Measurements from ENCODE around the gene LPP. TPM values are rescaled to one million over a fixed set of nuclear protein-coding genes. Genes with fewer than 3 reads are reported as not detected.

The LPP gene
- polyA plus RNA-seq, 1 experiment: 76.3 TPM

- no peaks in the 10 kb centered on the region for H3K9me3 ChIP-seq (ENCODE audit: control insufficient read depth, insufficient read depth, low read length)
- H3K27ac ChIP-seq (ENCODE audit: low read depth, low read length): no peak overlapping the region
- no peaks in the 10 kb centered on the region for H3K27me3 ChIP-seq (ENCODE audit: control insufficient read depth, insufficient read depth, low read length)
- DNase-seq (ENCODE audit: low read depth, low spot score): no peak
- POLR2A ChIA-PET: no interaction called here
- CTCF ChIA-PET: no interaction called here
- TF ChIP-seq, protein P1, sequence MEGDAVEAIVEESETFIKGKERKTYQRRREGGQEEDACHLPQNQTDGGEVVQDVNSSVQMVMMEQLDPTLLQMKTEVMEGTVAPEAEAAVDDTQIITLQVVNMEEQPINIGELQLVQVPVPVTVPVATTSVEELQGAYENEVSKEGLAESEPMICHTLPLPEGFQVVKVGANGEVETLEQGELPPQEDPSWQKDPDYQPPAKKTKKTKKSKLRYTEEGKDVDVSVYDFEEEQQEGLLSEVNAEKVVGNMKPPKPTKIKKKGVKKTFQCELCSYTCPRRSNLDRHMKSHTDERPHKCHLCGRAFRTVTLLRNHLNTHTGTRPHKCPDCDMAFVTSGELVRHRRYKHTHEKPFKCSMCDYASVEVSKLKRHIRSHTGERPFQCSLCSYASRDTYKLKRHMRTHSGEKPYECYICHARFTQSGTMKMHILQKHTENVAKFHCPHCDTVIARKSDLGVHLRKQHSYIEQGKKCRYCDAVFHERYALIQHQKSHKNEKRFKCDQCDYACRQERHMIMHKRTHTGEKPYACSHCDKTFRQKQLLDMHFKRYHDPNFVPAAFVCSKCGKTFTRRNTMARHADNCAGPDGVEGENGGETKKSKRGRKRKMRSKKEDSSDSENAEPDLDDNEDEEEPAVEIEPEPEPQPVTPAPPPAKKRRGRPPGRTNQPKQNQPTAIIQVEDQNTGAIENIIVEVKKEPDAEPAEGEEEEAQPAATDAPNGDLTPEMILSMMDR (IDR thresholded peaks at IDR 0.05; ENCODE audit: low read depth, low read length): no peak
- H3K4me3 ChIP-seq (ENCODE audit: low read depth, low read length): no peak overlapping the region
Observed at GRCh38 chr3:188906236-188906635, 752.3 kb downstream of the LPP start.

DNA sequence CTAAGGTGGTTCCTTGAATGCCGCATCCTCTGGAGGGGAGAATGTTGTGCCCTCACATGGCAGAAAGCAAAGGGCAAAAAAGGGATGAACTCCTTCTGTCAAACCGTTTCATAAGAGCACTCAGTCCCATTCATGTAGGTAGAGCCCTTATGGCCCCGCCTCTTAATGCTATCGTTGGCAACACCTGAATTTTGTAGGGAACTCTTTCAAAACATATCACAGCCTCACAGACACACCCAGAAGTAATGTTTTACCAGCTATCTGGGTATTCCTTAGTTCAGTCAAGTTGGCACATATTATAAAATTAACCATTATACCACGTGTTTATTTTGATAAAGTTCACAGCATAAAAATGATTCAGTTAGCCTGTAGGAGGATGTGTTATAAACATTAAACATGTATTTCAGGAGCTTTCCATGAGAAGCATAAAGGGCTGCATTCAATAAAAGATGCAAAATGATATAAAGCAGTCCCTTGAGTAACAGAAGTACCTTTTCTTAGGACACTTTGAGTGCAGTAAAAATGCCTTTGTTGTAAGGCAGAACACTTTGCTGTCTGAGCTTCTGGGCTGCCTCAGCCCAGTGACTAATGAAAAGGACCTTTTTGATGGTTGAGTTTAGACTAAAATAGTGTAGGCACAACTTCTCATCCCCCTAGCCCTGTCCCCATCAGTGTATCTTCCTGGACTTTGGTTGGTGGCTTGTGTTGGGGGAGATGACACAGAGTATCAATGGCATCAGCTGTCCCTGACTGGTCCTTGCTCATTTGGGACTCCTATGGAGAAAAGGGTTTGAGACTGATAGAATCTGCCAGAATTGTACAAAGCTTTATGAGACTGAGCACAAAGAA, 754.3 kb downstream of the LPP start:
- ChIA-PET CTCF (interaction anchor here (0.5 kb wide), 1 partner anchor 282 kb away, joined by 3 read pairs; no protein-coding TSS in a partner anchor), POLR2A (no interaction called here)

DNA sequence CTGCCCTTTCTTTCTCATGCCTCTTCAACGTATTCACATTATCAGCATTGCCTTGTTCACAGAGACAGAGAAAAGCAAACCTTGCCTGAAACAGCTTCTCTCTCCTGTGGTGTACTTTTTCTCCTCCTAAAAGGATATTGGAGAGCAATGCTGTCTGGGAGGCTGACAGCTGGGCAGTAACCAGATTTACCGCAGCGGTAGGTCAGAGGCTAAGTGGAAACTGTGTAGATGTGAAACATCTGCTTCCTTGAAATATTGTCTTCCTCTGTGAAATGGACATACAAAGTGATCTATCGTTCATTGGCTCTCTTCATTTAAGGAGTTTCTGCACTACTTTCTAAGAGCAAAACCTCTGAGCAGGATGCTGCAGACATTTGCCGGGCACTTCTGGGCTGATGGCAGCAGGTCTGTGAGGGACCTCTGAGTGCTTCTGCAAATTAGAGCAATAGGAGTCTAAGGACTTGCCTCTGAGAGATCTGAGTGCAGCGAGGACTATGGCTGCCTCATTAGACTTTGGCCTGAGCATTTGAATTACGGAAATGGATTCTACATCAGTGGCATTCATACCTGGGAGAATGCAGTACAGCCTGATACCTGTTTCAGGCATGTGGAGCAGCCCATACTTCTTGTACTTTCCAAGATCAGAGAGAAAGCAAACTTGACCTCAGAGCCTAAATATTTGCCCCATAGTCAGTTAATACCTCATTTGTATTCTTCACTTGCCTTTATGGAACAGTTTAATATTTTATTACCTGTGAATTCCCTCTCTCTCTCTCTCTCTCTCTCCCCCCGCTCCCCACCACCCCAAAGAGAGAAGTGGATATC, 757.3 kb downstream of the LPP start:
- TF ChIP-seq, protein P1 (IDR thresholded peaks at IDR 0.05; ENCODE audit: low read depth, low read length): no peak
- Histone ChIP-seq H3K4me3 (ENCODE audit: low read depth, low read length) (no peak overlapping the region), H3K27me3 (ENCODE audit: control insufficient read depth, insufficient read depth, low read length) (no peaks in the 10 kb centered on the region), H3K9me3 (ENCODE audit: control insufficient read depth, insufficient read depth, low read length) (no peaks in the 10 kb centered on the region), H3K27ac (ENCODE audit: low read depth, low read length) (no peak overlapping the region)
- POLR2A ChIA-PET: no interaction called here
- DNase-seq (ENCODE audit: low read depth, low spot score): no peak
- CTCF ChIA-PET: no interaction called here

More for the DNA sequence above, 754.3 kb downstream of the LPP start:
- no peaks in the 10 kb centered on the region for H3K27me3 ChIP-seq (ENCODE audit: control insufficient read depth, insufficient read depth, low read length)
- H3K4me3 ChIP-seq (ENCODE audit: low read depth, low read length): no peak overlapping the region
- TF ChIP-seq, protein P1 (IDR thresholded peaks at IDR 0.05; ENCODE audit: low read depth, low read length): no peak
- no peak overlapping the region for H3K27ac ChIP-seq (ENCODE audit: low read depth, low read length)
- DNase-seq (ENCODE audit: low read depth, low spot score): no peak
- H3K9me3 ChIP-seq (ENCODE audit: control insufficient read depth, insufficient read depth, low read length): no peaks in the 10 kb centered on the region

- ChIA-PET POLR2A (no interaction called here), CTCF (no interaction called here)
- no peak overlapping the region for H3K4me3 ChIP-seq (ENCODE audit: low read depth, low read length)
- H3K27ac ChIP-seq (ENCODE audit: low read depth, low read length): no peak overlapping the region
- TF ChIP-seq, protein P1 (IDR thresholded peaks at IDR 0.05; ENCODE audit: low read depth, low read length): no peak
- no peaks in the 10 kb centered on the region for H3K27me3 ChIP-seq (ENCODE audit: control insufficient read depth, insufficient read depth, low read length)
- DNase-seq (ENCODE audit: low read depth, low spot score): no peak
- H3K9me3 ChIP-seq (ENCODE audit: control insufficient read depth, insufficient read depth, low read length): no peaks in the 10 kb centered on the region
Observed at GRCh38 chr3:188913084-188913483, 759.1 kb downstream of the LPP start.

DNA sequence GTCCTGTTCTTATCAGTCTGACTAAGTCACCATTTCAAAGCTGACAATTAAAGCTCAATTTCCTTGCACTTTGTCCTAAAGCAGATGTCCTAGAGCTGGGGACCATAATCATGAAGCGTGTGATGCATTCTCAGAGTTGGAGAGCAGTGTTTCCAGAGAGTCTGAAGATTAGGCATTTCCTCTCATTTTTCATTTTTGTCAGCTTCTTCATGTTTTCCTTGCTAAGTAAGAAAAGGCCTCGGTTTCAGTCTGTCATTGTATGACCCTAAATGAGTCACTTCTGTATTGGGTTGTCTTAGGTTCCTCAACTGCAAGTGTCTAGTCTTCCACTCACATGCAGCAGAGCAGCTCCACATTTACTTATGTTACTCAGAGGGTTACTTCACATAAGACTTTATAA, 760.6 kb downstream of the LPP start:
- H3K27ac ChIP-seq (ENCODE audit: low read depth, low read length): no peak overlapping the region
- POLR2A ChIA-PET: interaction anchor here (0.5 kb wide), 1 partner anchor 427 kb away, joined by 6 read pairs; no protein-coding TSS in a partner anchor
- no peak overlapping the region for H3K4me3 ChIP-seq (ENCODE audit: low read depth, low read length)
- no peaks in the 10 kb centered on the region for H3K27me3 ChIP-seq (ENCODE audit: control insufficient read depth, insufficient read depth, low read length)
- H3K9me3 ChIP-seq (ENCODE audit: control insufficient read depth, insufficient read depth, low read length): no peaks in the 10 kb centered on the region
- TF ChIP-seq, protein P1 (IDR thresholded peaks at IDR 0.05; ENCODE audit: low read depth, low read length): no peak
- no peak for DNase-seq (ENCODE audit: low read depth, low spot score)
- CTCF ChIA-PET: interaction anchor here (2.9 kb wide), 1 partner anchor 1174 kb away, joined by 10 read pairs; no protein-coding TSS in a partner anchor
